Fibroblast of peridontal ligament (primary cell): Measurements from ENCODE around the gene CST3.
"Not testable (repeated sequence)": the region's sequence is repeated elsewhere in the genome, so short reads cannot be mapped to it uniquely, and the experiment has no call there.

Experiments used
- DNase-seq: peaks from one replicate; pipeline ENCODE4 v3.0.0-alpha.2; 2010; ENCODE audit errors: extremely low read depth

The CST3 gene

GRCh38 chr20:23643659-23644058 lies 5.9 kb upstream of the CST3 start:
- no peak for DNase-seq

GRCh38 chr20:23641936-23642751 lies 4.4 kb upstream of the CST3 start:
- peak; percentile 83 for DNase-seq

- DNase-seq = no peak
Measured at GRCh38 chr20:23640671-23641667, 3.2 kb upstream of the CST3 start.

- DNase-seq = no peak
Measured at GRCh38 chr20:23640018-23640601, 2.4 kb upstream of the CST3 start.

- DNase-seq = no peak
Measured at GRCh38 chr20:23639490-23639958, 1.8 kb upstream of the CST3 start.

GRCh38 chr20:23638309-23638708 lies 554 bp upstream of the CST3 start:
- DNase-seq = no peak

- no peak for DNase-seq
Measured at GRCh38 chr20:23636908-23637281, 860 bp downstream of the CST3 start.

- DNase-seq = no peak
Measured at GRCh38 chr20:23636182-23636907, 1.4 kb downstream of the CST3 start.

GRCh38 chr20:23635768-23636090 lies 2.0 kb downstream of the CST3 start:
- DNase-seq = not testable (repeated sequence)

GRCh38 chr20:23634985-23635767 lies 2.6 kb downstream of the CST3 start:
- no peak for DNase-seq

GRCh38 chr20:23634044-23634801 lies 3.5 kb downstream of the CST3 start:
- no peak for DNase-seq

GRCh38 chr20:23632711-23633573 lies 4.8 kb downstream of the CST3 start:
- no peak for DNase-seq

GRCh38 chr20:23631981-23632710 lies 5.6 kb downstream of the CST3 start:
- DNase-seq = no peak

- no peak for DNase-seq
Measured at GRCh38 chr20:23631226-23631822, 6.4 kb downstream of the CST3 start.

GRCh38 chr20:23630392-23630849 lies 7.3 kb downstream of the CST3 start:
- no peak for DNase-seq

- no peak for DNase-seq
Measured at GRCh38 chr20:23629542-23630391, 8.0 kb downstream of the CST3 start.

- peak; percentile 35 for DNase-seq
Measured at GRCh38 chr20:23629017-23629541, 8.7 kb downstream of the CST3 start.
